DND-41 (cell line): Measurements from ENCODE around the gene RIMKLB.
A peak's percentile ranks its signal among the peaks of the same experiment; 100 is the strongest.

Source experiments
- ATAC-seq: fragments of 200-7000 bp; cut with Tn5 transposase; 3 replicates; pipeline ENCODE4 v1.9.1; 2021; ENCODE audit warnings: low read depth; ENCODE audit not compliant: insufficient read depth
- DNase-seq: peaks from one replicate; pipeline ENCODE4 v3.0.0-alpha.2; 2020
- H2AFZ ChIP-seq: 2 replicates; pipeline ENCODE4 v1.6.0; 2012; ENCODE audit warnings: low read depth, low read length
- H3K27ac ChIP-seq: 2 replicates; pipeline ENCODE4 v1.5.1; 2012; ENCODE audit warnings: low read length, inconsistent platforms
- H3K27me3 ChIP-seq: fragments of 200-600 bp; sonication (generic); 2 replicates; pipeline ENCODE4 v1.6.0; 2012; ENCODE audit warnings: low read length, mild to moderate bottlenecking, inconsistent platforms; ENCODE audit not compliant: insufficient read depth, poor library complexity
- H3K36me3 ChIP-seq: 2 replicates; pipeline ENCODE4 v1.5.1; 2012; ENCODE audit warnings: low read length, inconsistent platforms; ENCODE audit not compliant: insufficient read depth
- H3K4me1 ChIP-seq: 2 replicates; pipeline ENCODE4 v1.5.1; 2012; ENCODE audit warnings: mild to moderate bottlenecking, low read length; ENCODE audit not compliant: insufficient read depth
- H3K4me2 ChIP-seq: 2 replicates; pipeline ENCODE4 v1.6.0; 2012; ENCODE audit warnings: mild to moderate bottlenecking, moderate library complexity, low read length, inconsistent platforms; ENCODE audit not compliant: insufficient read depth
- H3K4me3 ChIP-seq, 2 experiments: fragments of 200-600 bp in 1 of 2; shearing (Covaris generic) in 1 of 2; 2 replicates each; pipeline ENCODE4 v1.5.1; 2012 to 2016; ENCODE audit warnings: inconsistent platforms in 2 of 2, low read length in 2 of 2, mild to moderate bottlenecking in 2 of 2, low read depth in 1 of 2, moderate library complexity in 1 of 2
- H3K79me2 ChIP-seq: 2 replicates; pipeline ENCODE4 v1.6.0; 2012; ENCODE audit warnings: low read length, inconsistent platforms; ENCODE audit not compliant: insufficient read depth
- H3K9ac ChIP-seq: 2 replicates; pipeline ENCODE4 v1.6.0; 2012; ENCODE audit warnings: low read depth, mild to moderate bottlenecking, inconsistent platforms, low read length, moderate library complexity
- H3K9me3 ChIP-seq: 2 replicates; pipeline ENCODE4 v1.5.1; 2012; ENCODE audit warnings: low read length, moderate library complexity, mild to moderate bottlenecking, inconsistent platforms; ENCODE audit not compliant: insufficient read depth, severe bottlenecking
- H4K20me1 ChIP-seq: 2 replicates; pipeline ENCODE4 v1.6.0; 2012; ENCODE audit warnings: low read length; ENCODE audit not compliant: insufficient read depth
- CTCF ChIP-seq: IDR thresholded peaks from 2 replicates; pipeline ENCODE4 v1.5.1; 2012; ENCODE audit warnings: borderline replicate concordance, low read length, moderate library complexity, mild to moderate bottlenecking; ENCODE audit not compliant: poor library complexity, severe bottlenecking; ENCODE audit errors: extremely low read depth
- EZH2 ChIP-seq: IDR thresholded peaks from 3 replicates; pipeline ENCODE4 v1.6.1; 2012; ENCODE audit warnings: borderline replicate concordance, low read depth, mild to moderate bottlenecking, moderate library complexity, low read length, inconsistent platforms; ENCODE audit not compliant: severe bottlenecking

RIMKLB gene

GRCh38 chr12:8699714-8700113 lies 1.9 kb downstream of the RIMKLB start:
- H3K9me3 ChIP-seq: no peaks in the 10 kb centered on the region
- DNase-seq: no peak
- peaks cover 66% of the 10 kb centered on the region for H3K79me2 ChIP-seq
- H2AFZ ChIP-seq: no peak overlapping the region
- H3K4me1 ChIP-seq: peaks cover 31% of the 10 kb centered on the region
- no peak overlapping the region for H3K4me3 ChIP-seq
- peaks cover 9% of the 10 kb centered on the region for H3K36me3 ChIP-seq
- no peak overlapping the region; the same call in 1 of the 2 replicates for H3K9ac ChIP-seq
- H3K27me3 ChIP-seq: peaks cover 3% of the 10 kb centered on the region
- TF ChIP-seq EZH2: no peak
- no peak for TF ChIP-seq CTCF
- H3K27ac ChIP-seq: no peak overlapping the region
- no peak for ATAC-seq
- H3K4me2 ChIP-seq: peak overlapping the region; percentile 88; the same call in 1 of the 2 replicates
- H4K20me1 ChIP-seq: peaks cover 20% of the 10 kb centered on the region; the same call in 1 of the 2 replicates

- H3K9me3 ChIP-seq: no peaks in the 10 kb centered on the region
- H3K27ac ChIP-seq: no peak overlapping the region
- DNase-seq: no peak
- no peak for ATAC-seq
- peaks cover 22% of the 10 kb centered on the region; the same call in 1 of the 2 replicates for H4K20me1 ChIP-seq
- H3K4me1 ChIP-seq: peaks cover 31% of the 10 kb centered on the region
- H3K79me2 ChIP-seq: peaks cover 74% of the 10 kb centered on the region
- no peak overlapping the region for H2AFZ ChIP-seq
- peaks cover 9% of the 10 kb centered on the region for H3K36me3 ChIP-seq
- peak overlapping the region; percentile 27; the same call in 1 of the 2 replicates for H3K4me2 ChIP-seq
- H3K27me3 ChIP-seq: peaks cover 3% of the 10 kb centered on the region
- TF ChIP-seq EZH2: no peak
- TF ChIP-seq CTCF: no peak
- H3K4me3 ChIP-seq: no peak overlapping the region
- no peak overlapping the region for H3K9ac ChIP-seq
Observed at GRCh38 chr12:8701046-8701660, 3.4 kb downstream of the RIMKLB start.

- no peak for DNase-seq
- H3K79me2 ChIP-seq: peaks cover 81% of the 10 kb centered on the region
- ATAC-seq: no peak
Observed at GRCh38 chr12:8702159-8702558, 4.4 kb downstream of the RIMKLB start.

More at GRCh38 chr12:8702159-8702558, 4.4 kb downstream of the RIMKLB start:
- Histone ChIP-seq H3K27me3 (peaks cover 2% of the 10 kb centered on the region), H3K9me3 (no peaks in the 10 kb centered on the region), H3K4me2 (no peak overlapping the region), H3K27ac (no peak overlapping the region), H3K4me1 (peaks cover 22% of the 10 kb centered on the region), H3K9ac (no peak overlapping the region), H3K36me3 (peaks cover 15% of the 10 kb centered on the region), H3K4me3 (no peak overlapping the region), H4K20me1 (peaks cover 25% of the 10 kb centered on the region; the same call in 1 of the 2 replicates), H2AFZ (no peak overlapping the region)
- no peak for TF ChIP-seq EZH2
- no peak for TF ChIP-seq CTCF
